ENCODE data around the gene TRAP1.

- peak; percentile 81 to 93 (median 88) for TF ChIP-seq CTCF (IDR thresholded peaks at IDR 0.05 in 2 of 3, conservative IDR thresholded peaks at IDR 0.05 in 1 of 3; ENCODE audit: borderline replicate concordance in 1 of 3, insufficient read depth in 1 of 3, low read depth in 2 of 3, low read length in 2 of 3)
- TF ChIP-seq POLR2A (IDR thresholded peaks at IDR 0.05; ENCODE audit: borderline replicate concordance, extremely low read depth, insufficient read depth, insufficient read length) = no peak
These were observed 26.8 kb downstream of the TRAP1 start for GRCh38 chr16:3690470-3690928.
